CD14-positive monocyte (primary cell): ENCODE measurements around the gene NR2C2. TPM values are rescaled to one million over a fixed set of nuclear protein-coding genes. Genes with fewer than 3 reads are reported as not detected.

ENCODE experiments used
- DNase-seq, 3 donors: peaks; one replicate each; pipeline ENCODE4 v3.0.0-alpha.2; 2011 to 2022
- H2AFZ ChIP-seq: 2 replicates; pipeline ENCODE4 v1.6.0; 2012; ENCODE audit warnings: mild to moderate bottlenecking, low read depth, low read length, inconsistent platforms; ENCODE audit not compliant: insufficient read depth, poor library complexity, severe bottlenecking
- H3K27ac ChIP-seq, 2 donors: 1 replicate in 1 of 2; 2 replicates in 1 of 2; pipeline ENCODE4 v1.5.1; 2012 to 2013; ENCODE audit warnings: low read length in 2 of 2, control low read depth in 1 of 2, inconsistent platforms in 1 of 2, low read depth in 1 of 2, mild to moderate bottlenecking in 1 of 2
- H3K27me3 ChIP-seq, 2 donors: one replicate each; pipeline versions ENCODE4 v1.6.0 to v1.6.1; 2011 to 2013; ENCODE audit warnings: low read length in 2 of 2; ENCODE audit not compliant: control insufficient read depth in 2 of 2, insufficient read depth in 2 of 2
- H3K36me3 ChIP-seq, 2 donors: replicated peaks in 1 of 2; 1 replicate in 1 of 2; 2 replicates in 1 of 2; pipeline versions ENCODE4 v1.5.1 to v1.6.1; 2012 to 2013; ENCODE audit warnings: low read length in 2 of 2, control low read depth in 1 of 2, inconsistent platforms in 1 of 2, mild to moderate bottlenecking in 1 of 2; ENCODE audit not compliant: insufficient read depth in 2 of 2, control insufficient read depth in 1 of 2
- H3K4me1 ChIP-seq, 2 donors: 1 replicate in 1 of 2; 2 replicates in 1 of 2; pipeline versions ENCODE4 v1.5.1 to v1.6.1; 2012 to 2013; ENCODE audit warnings: low read length in 2 of 2, control low read depth in 1 of 2, inconsistent platforms in 1 of 2, mild to moderate bottlenecking in 1 of 2, moderate library complexity in 1 of 2; ENCODE audit not compliant: insufficient read depth in 2 of 2, control insufficient read depth in 1 of 2
- H3K4me2 ChIP-seq: replicated peaks from 2 replicates; pipeline ENCODE3; 2012; ENCODE audit warnings: low read length, moderate library complexity, mild to moderate bottlenecking; ENCODE audit not compliant: poor library complexity, severe bottlenecking; ENCODE audit errors: extremely low read depth
- H3K4me3 ChIP-seq, 3 experiments: fragments of 200-600 bp in 1 of 3; sonication (generic) in 1 of 3; replicated peaks in 1 of 3; 1 replicate in 2 of 3; 2 replicates in 1 of 3; pipeline ENCODE4 v1.5.1; 2011 to 2013; ENCODE audit warnings: low read length in 3 of 3, mild to moderate bottlenecking in 3 of 3, control low read depth in 2 of 3, low read depth in 2 of 3, inconsistent platforms in 1 of 3, moderate library complexity in 1 of 3
- H3K79me2 ChIP-seq: 2 replicates; pipeline ENCODE4 v1.6.0; 2012; ENCODE audit warnings: mild to moderate bottlenecking, control low read depth, inconsistent platforms, low read length, moderate library complexity; ENCODE audit not compliant: insufficient read depth
- H3K9ac ChIP-seq: 2 replicates; pipeline ENCODE4 v1.6.0; 2017; ENCODE audit warnings: low read length, mild to moderate bottlenecking; ENCODE audit not compliant: insufficient read depth, poor library complexity, severe bottlenecking
- H3K9me3 ChIP-seq, 2 donors: replicated peaks in 1 of 2; 1 replicate in 1 of 2; 2 replicates in 1 of 2; pipeline versions ENCODE4 v1.5.1 to v1.6.1; 2012 to 2013; ENCODE audit warnings: low read length in 2 of 2, control low read depth in 1 of 2; ENCODE audit not compliant: control insufficient read depth in 1 of 2, insufficient read depth in 1 of 2
- H4K20me1 ChIP-seq: 2 replicates; pipeline ENCODE4 v1.6.0; 2012; ENCODE audit warnings: mild to moderate bottlenecking, low read length, control low read depth, moderate library complexity; ENCODE audit not compliant: insufficient read depth
- H3K27ac Mint-ChIP-seq, 7 donors: one replicate each; pipeline ENCODE4 v1.8.0; 2020; ENCODE audit warnings: mild to moderate bottlenecking in 7 of 7, mixed read lengths in 7 of 7, moderate library complexity in 6 of 7, inconsistent platforms in 2 of 7
- H3K27me3 Mint-ChIP-seq, 3 donors: one replicate each; pipeline ENCODE4 v1.8.0; 2021 to 2022; ENCODE audit warnings: low read depth in 3 of 3, mild to moderate bottlenecking in 3 of 3, mixed read lengths in 3 of 3, moderate library complexity in 3 of 3, inconsistent platforms in 1 of 3
- H3K36me3 Mint-ChIP-seq, 2 donors: one replicate each; pipeline ENCODE4 v1.8.0; 2020; ENCODE audit warnings: mixed read lengths in 2 of 2, inconsistent platforms in 1 of 2, mild to moderate bottlenecking in 1 of 2
- H3K4me1 Mint-ChIP-seq: one replicate; pipeline ENCODE4 v1.8.0; 2020; ENCODE audit warnings: mild to moderate bottlenecking, mixed read lengths
- H3K4me3 Mint-ChIP-seq, 2 donors: one replicate each; pipeline ENCODE4 v1.8.0; 2020; ENCODE audit warnings: mild to moderate bottlenecking in 2 of 2, mixed read lengths in 2 of 2, moderate library complexity in 1 of 2
- H3K9me3 Mint-ChIP-seq, 7 donors: one replicate each; pipeline ENCODE4 v1.8.0; 2020 to 2022; ENCODE audit warnings: mixed read lengths in 7 of 7, mild to moderate bottlenecking in 6 of 7, moderate library complexity in 6 of 7, inconsistent platforms in 2 of 7
- CTCF ChIP-seq: fragments of 200-600 bp; IDR thresholded peaks from one replicate; pipeline ENCODE4 v1.8.0; 2022; ENCODE audit warnings: antibody characterized with exemption, mild to moderate bottlenecking
- WGBS: methylation state at CpG from one replicate; pipeline ENCODE4 v1.1.5; 2013; ENCODE audit warnings: missing lambda C conversion rate; ENCODE audit not compliant: insufficient coverage; 5-methylcytosine and 5-hydroxymethylcytosine counted together
- intact Hi-C, 2 donors: fragments of 100-400 bp; cut with micrococcal nuclease; formaldehyde crosslinking; loops; one replicate each; pipeline versions ENCODE4 v1.15.0 to v1.15.1; 2023
- polyA plus RNA-seq, 3 donors: library from polyadenylated mRNA; depleted of rRNA in 1 of 3; unstranded in 2 of 3; stranded (reverse) in 1 of 3; fragments of 300-500 nt in 2 of 3; fragments of >200 nt in 1 of 3; fragmentation: Illumina TruSeq in 2 of 3; gene quantifications; 1 replicate in 2 of 3; 2 replicates in 1 of 3; pipeline ENCODE4 v1.2.3, GENCODE V29; 2012 to 2021

Gene NR2C2
- polyA plus RNA-seq, 3 donors: 3.4 to 24.9 (median 3.8) TPM

DNA sequence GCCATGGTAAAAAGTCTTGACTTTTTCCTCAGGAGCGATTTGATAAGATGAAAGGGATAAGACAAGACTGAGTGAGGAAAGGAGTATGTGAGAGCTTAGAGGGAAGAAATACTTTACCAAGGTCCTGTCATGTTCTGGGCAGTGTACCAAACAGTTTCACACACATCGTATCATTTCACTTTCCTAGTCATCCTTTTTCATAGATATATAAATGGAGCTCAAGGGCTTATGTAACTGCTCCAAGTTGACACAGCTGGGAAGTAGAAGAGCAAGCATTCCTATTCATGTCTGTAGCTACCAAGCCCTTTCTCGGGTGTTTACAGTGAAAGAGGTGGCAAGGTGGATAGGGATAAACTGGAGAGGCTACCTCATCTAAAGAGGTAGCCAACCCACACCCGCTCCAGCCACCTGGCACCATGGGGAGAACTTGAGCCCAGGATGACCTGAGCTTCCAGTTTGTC is 60.3 kb downstream of the NR2C2 start:
- no peaks in the 10 kb centered on the region for H3K9me3 ChIP-seq
- H3K4me3 ChIP-seq: no peak overlapping the region
- Mint-ChIP-seq H3K36me3 (peaks cover 60 to 84% of the 10 kb centered on the region in 2 donors), H3K9me3 (peaks cover 0 to 4% (median 0%) of the 10 kb centered on the region in 7 donors), H3K4me1 (no peaks in the 10 kb centered on the region), H3K27me3 (no peaks in the 10 kb centered on the region), H3K4me3 (no peak overlapping the region), H3K27ac (no peak overlapping the region)
- no peak overlapping the region for H3K4me2 ChIP-seq
- H3K27ac ChIP-seq: no peak overlapping the region
- H2AFZ ChIP-seq: no peak overlapping the region
- intact Hi-C loops: no loop called here
- H3K27me3 ChIP-seq: no peaks in the 10 kb centered on the region
- no peak for TF ChIP-seq CTCF
- no peak for DNase-seq
- peaks cover 15% of the 10 kb centered on the region for H3K79me2 ChIP-seq
- H3K4me1 ChIP-seq: no peaks in the 10 kb centered on the region
- H3K36me3 ChIP-seq: peaks cover 70 to 94% of the 10 kb centered on the region in 2 donors
- H3K9ac ChIP-seq: no peak overlapping the region
- no CpG with 5 or more reads among the region's 4 CpGs for WGBS
- peaks cover 17% of the 10 kb centered on the region for H4K20me1 ChIP-seq

- Histone ChIP-seq H3K36me3 (peaks cover 74 to 96% of the 10 kb centered on the region in 2 donors), H3K4me3 (no peak overlapping the region), H3K4me1 (no peaks in the 10 kb centered on the region), H4K20me1 (peaks cover 5% of the 10 kb centered on the region), H3K27me3 (no peaks in the 10 kb centered on the region), H3K9ac (no peak overlapping the region), H3K27ac (no peak overlapping the region), H2AFZ (no peak overlapping the region), H3K4me2 (no peak overlapping the region), H3K79me2 (peaks cover 1% of the 10 kb centered on the region), H3K9me3 (no peaks in the 10 kb centered on the region)
- no peaks in the 10 kb centered on the region for H3K4me1 Mint-ChIP-seq
- DNase-seq: no peak
- H3K27ac Mint-ChIP-seq: peak overlapping the region in 1 of 7 donors; percentile 48
- peaks cover 66 to 90% of the 10 kb centered on the region in 2 donors for H3K36me3 Mint-ChIP-seq
- intact Hi-C loops: no loop called here
- WGBS: 100% methylated on average over 5 of the region's 5 CpGs
- no peaks in the 10 kb centered on the region for H3K27me3 Mint-ChIP-seq
- H3K4me3 Mint-ChIP-seq: no peak overlapping the region
- no peaks in the 10 kb centered on the region for H3K9me3 Mint-ChIP-seq
- TF ChIP-seq CTCF: no peak
These were observed 61.8 kb downstream of the NR2C2 start for GRCh38 chr3:15009167-15009566.
